Measurements from ENCODE around the gene HORMAD2. TPM values are rescaled to one million over a fixed set of nuclear protein-coding genes. Genes with fewer than 3 reads are reported as not detected.
A peak's percentile ranks its signal among the peaks of the same experiment; 100 is the strongest.

Gene HORMAD2
- total and polyA plus RNA-seq, 9 of the 15 experiments (the other 6 are each of a cell fraction or from before 2014, with no cell fraction given), result not detected

DNA sequence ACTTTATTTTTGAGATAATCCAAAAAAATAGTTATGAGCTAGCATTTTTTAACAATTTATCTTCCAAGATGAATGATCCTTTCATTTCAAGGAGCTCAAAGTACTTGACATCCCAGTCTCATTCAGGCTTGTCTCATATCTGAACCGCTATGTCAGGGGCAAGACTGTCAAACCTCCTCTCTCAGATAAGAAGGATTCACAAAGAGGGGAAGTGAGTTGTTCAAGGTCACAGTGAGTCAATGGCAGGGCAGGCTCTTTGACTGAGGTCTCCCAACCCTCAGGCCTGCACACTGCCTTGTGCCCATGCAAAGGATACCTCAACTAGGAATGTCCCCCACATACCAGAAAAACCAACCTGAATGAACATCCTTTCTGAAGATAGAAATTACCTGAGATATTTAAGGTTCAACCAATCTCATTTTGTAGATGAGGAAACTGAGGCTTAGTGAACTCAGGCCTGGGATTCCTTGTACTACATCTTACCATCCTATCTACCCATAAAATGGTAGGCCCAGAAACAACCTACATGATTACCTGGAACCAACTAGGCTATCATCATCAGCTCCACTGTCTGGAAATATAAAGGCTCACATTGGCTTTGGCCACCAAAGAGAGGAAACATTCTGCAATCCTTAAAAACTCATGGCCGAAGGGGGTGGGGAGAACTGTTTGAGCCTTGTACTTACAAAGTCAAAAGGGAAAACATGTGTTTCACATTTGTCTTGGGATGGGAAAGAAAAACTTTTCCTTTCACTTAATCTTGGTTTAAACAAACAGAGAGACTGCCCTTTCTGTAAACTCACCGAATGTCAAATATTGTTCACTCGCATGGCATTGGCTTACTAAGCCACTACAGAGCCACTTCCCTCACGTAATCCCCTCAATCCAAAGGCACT lies 115.2 kb downstream of the HORMAD2 start (continued):
- TF ChIP-seq, protein P1, sequence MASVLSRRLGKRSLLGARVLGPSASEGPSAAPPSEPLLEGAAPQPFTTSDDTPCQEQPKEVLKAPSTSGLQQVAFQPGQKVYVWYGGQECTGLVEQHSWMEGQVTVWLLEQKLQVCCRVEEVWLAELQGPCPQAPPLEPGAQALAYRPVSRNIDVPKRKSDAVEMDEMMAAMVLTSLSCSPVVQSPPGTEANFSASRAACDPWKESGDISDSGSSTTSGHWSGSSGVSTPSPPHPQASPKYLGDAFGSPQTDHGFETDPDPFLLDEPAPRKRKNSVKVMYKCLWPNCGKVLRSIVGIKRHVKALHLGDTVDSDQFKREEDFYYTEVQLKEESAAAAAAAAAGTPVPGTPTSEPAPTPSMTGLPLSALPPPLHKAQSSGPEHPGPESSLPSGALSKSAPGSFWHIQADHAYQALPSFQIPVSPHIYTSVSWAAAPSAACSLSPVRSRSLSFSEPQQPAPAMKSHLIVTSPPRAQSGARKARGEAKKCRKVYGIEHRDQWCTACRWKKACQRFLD (CRISPR knock-in tag; IDR thresholded peaks at IDR 0.05), result peak; percentile 14; the same call in 1 of the 2 replicates
- TF ChIP-seq SMARCA4 (IDR thresholded peaks at IDR 0.05), result 0 out of 2 replicates have a peak, but pooled peaks have one; percentile 44
- TF ChIP-seq TARDBP (IDR thresholded peaks at IDR 0.05), result no peak
- TF ChIP-seq SPI1 (IDR thresholded peaks at IDR 0.05; ENCODE audit: borderline replicate concordance, low read depth, low read length), result peak; percentile 88

DNA sequence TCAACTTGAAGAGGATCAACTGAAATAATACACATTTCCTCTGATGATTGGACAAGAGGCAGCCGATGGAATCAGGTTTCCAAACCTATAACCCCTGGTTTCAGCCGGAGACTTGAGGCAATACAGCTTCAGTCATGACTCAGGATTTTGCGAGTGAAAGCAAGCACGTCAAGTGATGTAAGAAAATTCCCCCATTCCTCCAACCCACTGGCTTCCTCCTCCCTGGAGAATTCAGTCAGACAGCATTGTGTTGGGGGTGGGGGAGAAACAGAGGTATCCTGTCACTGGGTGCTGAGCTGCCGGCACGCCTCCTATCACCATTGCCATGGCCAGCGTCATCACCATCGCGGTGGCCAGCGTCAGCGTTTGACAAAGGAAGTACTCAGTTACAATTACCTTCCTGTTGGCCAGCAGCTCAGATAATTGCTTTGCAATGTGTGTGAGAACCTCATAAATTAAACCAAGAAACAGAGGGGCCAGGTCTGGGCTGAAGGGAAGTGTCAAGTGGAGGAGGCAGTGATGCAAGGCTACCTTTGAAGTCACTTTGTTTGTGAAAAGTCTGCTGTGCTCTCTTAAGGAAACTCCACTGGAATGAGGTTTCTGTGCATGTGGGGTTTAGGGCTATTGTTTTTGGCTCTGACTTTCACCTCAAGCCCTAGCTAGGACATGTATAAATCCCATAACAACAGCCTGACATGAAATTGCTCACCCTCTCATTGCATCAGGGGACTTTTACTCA lies 116.0 kb downstream of the HORMAD2 start:
- no TSS peak for BruUV-seq (replicated peaks)
- ATAC-seq (peak; percentile 91), DNase-seq (ENCODE audit: extremely low read depth in 1 of 4, low spot score in 3 of 4) (peak; percentile 27 to 70 (median 38)), FAIRE-seq (peak; percentile 69)
- H3K9me3 ChIP-seq (replicated peaks; ENCODE audit: control insufficient read depth, insufficient read depth, low read depth, low read length), result no peaks in the 10 kb centered on the region
- H3K4me2 ChIP-seq (ENCODE audit: insufficient read depth, low read length), result peak overlapping the region; percentile 43
- H4K20me1 ChIP-seq (replicated peaks; ENCODE audit: control insufficient read depth, insufficient read depth, low read length), result no peaks in the 10 kb centered on the region
- ChIA-PET CTCF (ENCODE audit: low intra/inter-chr PET ratio) (no interaction called here), POLR2A (interaction anchor here (0.8 to 1.0 kb wide), 2 partner anchors 12 to 76 kb away, joined by 3 to 4 read pairs; no protein-coding TSS in a partner anchor)
- H3K4me1 ChIP-seq (replicated peaks in 1 of 2; ENCODE audit: control insufficient read depth in 2 of 2, insufficient read depth in 2 of 2, low read length in 2 of 2), result peaks cover 0 to 19% of the 10 kb centered on the region in 2 experiments; a peak in 3 of 5 replicates
- no peak overlapping the region for H3K4me3 ChIP-seq
- no peaks in the 10 kb centered on the region for H3K36me3 ChIP-seq (ENCODE audit: control insufficient read depth, insufficient read depth, low read length)
- in situ Hi-C loops (cut with MboI), result no loop called here
- H3K27me3 ChIP-seq (ENCODE audit: control insufficient read depth in 2 of 2, insufficient read depth in 2 of 2, low read length in 2 of 2), result no peaks in the 10 kb centered on the region
- intact Hi-C loops (cut with micrococcal nuclease), result no loop called here
- no peak overlapping the region for H3K9ac ChIP-seq (ENCODE audit: insufficient read depth in 1 of 2, low read depth in 2 of 2, low read length in 2 of 2)
- no peaks in the 10 kb centered on the region for H3K9me1 ChIP-seq (ENCODE audit: control insufficient read depth, insufficient read depth, low read length)
- H3K27ac ChIP-seq (ENCODE audit: extremely low read depth, low read depth, low read length), result peak overlapping the region; percentile 36; the same call in 1 of the 3 replicates
- H2AFZ ChIP-seq (ENCODE audit: low read depth, low read length), result peak overlapping the region; percentile 83
- WGBS (ENCODE audit: insufficient coverage, low coverage, missing lambda C conversion rate), result 4% methylated on average over 11 of the region's 11 CpGs
- H3K79me2 ChIP-seq (ENCODE audit: control insufficient read depth, insufficient read depth, low read length), result no peaks in the 10 kb centered on the region
- TF ChIP-seq KLF1 (tag; IDR thresholded peaks at IDR 0.05) (no peak), EGR1 (conservative IDR thresholded peaks at IDR 0.05) (0 out of 2 replicates have a peak, but pooled peaks have one; percentile 6), RBM39 (optimal IDR thresholded peaks at IDR 0.05; ENCODE audit: low read depth, low read length) (no peak), ZNF316 (IDR thresholded peaks at IDR 0.05) (peak; percentile 66), ATF1 (CRISPR knock-in tag; IDR thresholded peaks at IDR 0.05) (no peak), ATF1 (tag; IDR thresholded peaks at IDR 0.05) (peak; percentile 71), TAF1 (IDR thresholded peaks at IDR 0.05; ENCODE audit: control insufficient read depth, extremely low read depth, insufficient read depth, low read length, severe bottlenecking) (no peak), TRIM24 (IDR thresholded peaks at IDR 0.05) (peak in 1 of 2 experiments; percentile 6; a peak in 1 of 4 replicates), MAFF (IDR thresholded peaks at IDR 0.05; ENCODE audit: low read length) (peak; percentile 34; the same call in 1 of the 2 replicates), ETV1 (tag; conservative IDR thresholded peaks at IDR 0.05; ENCODE audit: low read depth) (peak; percentile 72), NR2C1 (IDR thresholded peaks at IDR 0.05) (0 out of 2 replicates have a peak, but pooled peaks have one; percentile 41), NR2C1 (tag; IDR thresholded peaks at IDR 0.05) (peak; percentile 85), DPF2 (IDR thresholded peaks at IDR 0.05) (0 out of 2 replicates have a peak, but pooled peaks have one; percentile 39)
